Heart left ventricle (tissue), 16 donors: Measurements from ENCODE around the gene LCE1A. TPM values are rescaled to one million over a fixed set of nuclear protein-coding genes. Genes with fewer than 3 reads are reported as not detected.

ENCODE experiments used
- ATAC-seq, 4 donors: fragments of 200-7000 bp; cut with Tn5 transposase; one replicate each; pipeline ENCODE4 v1.9.1; 2020 to 2022; ENCODE audit warnings: moderate library complexity in 4 of 4, mild to moderate bottlenecking in 3 of 4, moderate number of reproducible peaks in 1 of 4
- DNase-seq, 5 donors: peaks; one replicate each; pipeline ENCODE4 v3.0.0-alpha.2; 2020
- H3K27ac ChIP-seq, 12 donors: fragments of 200-600 bp; sonication (generic) in 4 of 12; one replicate each; pipeline versions ENCODE4 v1.5.0 to v1.8.0; 2016 to 2022; ENCODE audit warnings: mild to moderate bottlenecking in 2 of 12
- H3K27me3 ChIP-seq, 9 donors: fragments of 200-600 bp; sonication (generic) in 2 of 9; one replicate each; pipeline versions ENCODE4 v1.5.1 to v1.8.0; 2016 to 2022; ENCODE audit warnings: mild to moderate bottlenecking in 3 of 9
- H3K36me3 ChIP-seq, 9 donors: fragments of 200-600 bp; sonication (generic) in 2 of 9; one replicate each; pipeline versions ENCODE4 v1.5.0 to v1.8.0; 2018 to 2022; ENCODE audit warnings: mild to moderate bottlenecking in 2 of 9
- H3K4me1 ChIP-seq, 12 donors: fragments of 200-600 bp; sonication (generic) in 4 of 12; one replicate each; pipeline versions ENCODE4 v1.5.0 to v1.8.0; 2016 to 2022; ENCODE audit warnings: mild to moderate bottlenecking in 3 of 12
- H3K4me3 ChIP-seq, 12 donors: fragments of 200-600 bp; sonication (generic) in 4 of 12; one replicate each; pipeline versions ENCODE4 v1.5.0 to v1.8.0; 2017 to 2022; ENCODE audit warnings: mild to moderate bottlenecking in 9 of 12, moderate library complexity in 4 of 12
- H3K9me3 ChIP-seq, 12 donors: fragments of 200-600 bp; sonication (generic) in 4 of 12; one replicate each; pipeline versions ENCODE4 v1.5.0 to v1.8.0; 2016 to 2022; ENCODE audit warnings: mild to moderate bottlenecking in 1 of 12
- POLR2A ChIP-seq, 2 donors: fragments of 450-650 bp; IDR thresholded peaks; one replicate each; pipeline ENCODE4 v1.6.1; 2017; ENCODE audit warnings: antibody characterized with exemption in 2 of 2, mild to moderate bottlenecking in 2 of 2, moderate library complexity in 2 of 2
- WGBS, 4 donors: extraction: QIAGEN DNeasy Blood & Tissue Kit in 2 of 4; methylation state at CpG; one replicate each; pipeline versions ENCODE4 v1.1.5 to v1.1.7; 2013 to 2018; 5-methylcytosine and 5-hydroxymethylcytosine counted together
- intact Hi-C, 10 donors: fragments of 100-400 bp; cut with DNase I; formaldehyde crosslinking; loops; one replicate each; pipeline versions ENCODE4 v1.11.1 to v1.14.2; 2022
- long read RNA-seq, 3 donors: library from polyadenylated mRNA; unstranded; transcript quantifications; one replicate each; pipeline ENCODE4 v2.0.0, GENCODE V29; 2020 to 2021
- polyA plus RNA-seq, 2 donors: library from polyadenylated mRNA; stranded (reverse); fragments of 200-250 nt; gene quantifications; one replicate each; pipeline ENCODE4 v1.2.3, GENCODE V29; 2013
- total RNA-seq, 9 donors: library from RNA; depleted of rRNA in 2 of 9; stranded (reverse); fragments of >200 nt in 2 of 9; fragmentation: NEBNext Ultra II Directional in 3 of 9; extraction: Animal tissue kit (Norgen Biotek cat#: 25700) in 3 of 9; gene quantifications; one replicate each; pipeline versions ENCODE4 v1.1.0 to v1.2.4, GENCODE V29; 2016 to 2023
- TF ChIP-seq, protein P1 (sequence below), 12 donors: fragments of 200-600 bp; sonication (generic) in 4 of 12; IDR thresholded peaks; one replicate each; pipeline versions ENCODE4 v1.5.0 to v1.8.0; 2018 to 2022; ENCODE audit warnings: antibody characterized with exemption in 12 of 12, mild to moderate bottlenecking in 5 of 12
- donor health status: ischemic (EF 13 %, LVEDD 7.1; RV severe dilation, severe dysfunction).
- donor health status: healthy with polysubstance abuse.
- donor health status: DM: no; HTN: yes; CAD: no.
- donor health status: DM: no; HTN: no; CAD: no.
- donor health status: ischemic (EF 25% LVEDD 6.9; RV normal size, moderate dysfunction).
- donor health status: ischemic (EF 25% LVEDD 5.7; RV mildly dilated, moderate dysfunction).
- donor health status: healthy.
- donor health status: DM: yes; HTN: yes; CAD: no.
- donor health status: ischemic (EF 35%, LVEDD 5.7; RV mildly dilated, moderate dysfunction).
- donor health status: nonischemic (EF 11% LVEDD 7.7; RV severe dilation, severe dysfunction).
- donor health status: DM: yes; HTN: yes; CAD: no.
- donor health status: PGD.
- donor health status: ischemic (EF 29% LVEDD 5.4; RV normal size, mild dysfunction).
- donor health status: nonischemic (EF 23%, LVEDD 6.1; RV moderate dilation, normal function).

The LCE1A gene, protein sequence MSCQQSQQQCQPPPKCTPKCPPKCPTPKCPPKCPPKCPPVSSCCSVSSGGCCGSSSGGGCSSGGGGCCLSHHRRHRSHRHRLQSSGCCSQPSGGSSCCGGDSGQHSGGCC
- total RNA-seq: not detected
- polyA plus RNA-seq: not detected
- long read RNA-seq, donor 1: 0 reads
- long read RNA-seq, donor 2: 0 reads
- long read RNA-seq, donor 3: 0 reads

DNA sequence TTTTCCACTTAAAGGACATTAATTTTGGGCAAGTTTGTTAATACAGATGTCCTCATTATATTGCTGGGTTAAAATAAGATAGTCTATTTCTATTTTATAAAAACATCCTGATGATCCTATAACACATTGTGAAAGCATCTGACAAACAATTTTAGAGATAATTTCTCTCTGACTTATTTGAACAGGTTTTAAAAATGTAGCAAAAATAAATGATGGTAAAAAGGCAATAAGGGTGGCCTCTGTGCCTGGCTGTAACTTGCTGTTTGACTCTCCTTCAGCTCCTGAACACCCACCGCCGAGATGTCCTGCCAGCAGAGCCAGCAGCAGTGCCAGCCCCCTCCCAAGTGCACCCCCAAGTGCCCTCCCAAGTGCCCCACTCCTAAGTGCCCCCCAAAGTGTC lies at the start of gene LCE1A:
Gene LCE1A, plus strand, starts transcription at position 301 of the 400 bp plus-strand sequence. Its CDS starts 0 bp downstream, at position 301.
- Histone ChIP-seq H3K36me3 (no peaks in the 10 kb centered on the region), H3K4me3 (no peak within 1 kb of the TSS), H3K27me3 (peaks cover 0 to 16% (median 0%) of the 10 kb centered on the region in 9 donors), H3K4me1 (no peaks in the 10 kb centered on the region), H3K27ac (no peak within 1 kb of the TSS), H3K9me3 (no peaks in the 10 kb centered on the region)
- WGBS, 4 donors: 69 to 82% (median 78%) methylated on average over 2 of the region's 2 CpGs
- DNase-seq: no peak
- intact Hi-C loops: no loop called here
- ATAC-seq: no peak
- TF ChIP-seq, protein P1, sequence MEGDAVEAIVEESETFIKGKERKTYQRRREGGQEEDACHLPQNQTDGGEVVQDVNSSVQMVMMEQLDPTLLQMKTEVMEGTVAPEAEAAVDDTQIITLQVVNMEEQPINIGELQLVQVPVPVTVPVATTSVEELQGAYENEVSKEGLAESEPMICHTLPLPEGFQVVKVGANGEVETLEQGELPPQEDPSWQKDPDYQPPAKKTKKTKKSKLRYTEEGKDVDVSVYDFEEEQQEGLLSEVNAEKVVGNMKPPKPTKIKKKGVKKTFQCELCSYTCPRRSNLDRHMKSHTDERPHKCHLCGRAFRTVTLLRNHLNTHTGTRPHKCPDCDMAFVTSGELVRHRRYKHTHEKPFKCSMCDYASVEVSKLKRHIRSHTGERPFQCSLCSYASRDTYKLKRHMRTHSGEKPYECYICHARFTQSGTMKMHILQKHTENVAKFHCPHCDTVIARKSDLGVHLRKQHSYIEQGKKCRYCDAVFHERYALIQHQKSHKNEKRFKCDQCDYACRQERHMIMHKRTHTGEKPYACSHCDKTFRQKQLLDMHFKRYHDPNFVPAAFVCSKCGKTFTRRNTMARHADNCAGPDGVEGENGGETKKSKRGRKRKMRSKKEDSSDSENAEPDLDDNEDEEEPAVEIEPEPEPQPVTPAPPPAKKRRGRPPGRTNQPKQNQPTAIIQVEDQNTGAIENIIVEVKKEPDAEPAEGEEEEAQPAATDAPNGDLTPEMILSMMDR (IDR thresholded peaks at IDR 0.05): no peak
- no peak for TF ChIP-seq POLR2A (IDR thresholded peaks at IDR 0.05)

- Histone ChIP-seq H3K36me3 (no peaks in the 10 kb centered on the region), H3K4me1 (no peaks in the 10 kb centered on the region), H3K4me3 (no peak overlapping the region), H3K27ac (no peak overlapping the region), H3K27me3 (peaks cover 0 to 4% (median 0%) of the 10 kb centered on the region in 9 donors), H3K9me3 (peaks cover 0 to 5% (median 0%) of the 10 kb centered on the region in 12 donors)
- no peak for TF ChIP-seq POLR2A (IDR thresholded peaks at IDR 0.05)
- TF ChIP-seq, protein P1 (IDR thresholded peaks at IDR 0.05): no peak
- DNase-seq (no peak), ATAC-seq (no peak)
- intact Hi-C loops: no loop called here
- 39 to 58% (median 45%) methylated on average over 4 of the region's 4 CpGs for WGBS, 4 donors
These were observed 49.6 kb upstream of the LCE1A start for GRCh38 chr1:152777510-152778137.

DNA sequence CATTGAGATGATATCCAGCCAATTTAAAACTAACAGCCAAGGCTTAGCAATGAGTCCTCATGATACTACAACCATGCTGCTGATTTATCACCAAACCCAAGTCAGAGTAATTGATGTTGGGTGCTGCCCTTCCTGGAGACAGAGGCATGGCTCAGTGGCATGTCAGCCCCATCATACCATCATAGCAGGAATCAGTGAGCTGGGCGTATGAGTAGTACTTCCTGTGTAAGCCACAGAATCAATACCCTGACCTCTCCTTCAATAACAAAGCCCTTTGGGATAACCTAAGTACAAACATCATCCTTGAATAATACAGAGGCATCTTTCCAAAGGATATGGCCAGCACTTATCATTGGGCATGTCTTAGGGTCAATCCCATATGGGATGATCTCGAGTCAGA lies 44.2 kb upstream of the LCE1A start:
- 45 to 60% (median 48%) methylated on average over 2 of the region's 2 CpGs for WGBS, 4 donors
- TF ChIP-seq, protein P1 (IDR thresholded peaks at IDR 0.05): no peak
- no peak for TF ChIP-seq POLR2A (IDR thresholded peaks at IDR 0.05)
- Histone ChIP-seq H3K4me1 (no peaks in the 10 kb centered on the region), H3K9me3 (no peaks in the 10 kb centered on the region), H3K27me3 (peaks cover 0 to 23% (median 0%) of the 10 kb centered on the region in 9 donors), H3K4me3 (no peak overlapping the region), H3K36me3 (no peaks in the 10 kb centered on the region), H3K27ac (no peak overlapping the region)
- intact Hi-C loops: no loop called here
- no peak for DNase-seq
- ATAC-seq: no peak

GRCh38 chr1:152786077-152786476 lies 41.2 kb upstream of the LCE1A start, which contains the start of gene LCE1E:
LCE1E (plus strand) TSS chr1:152786257; CDS start chr1:152787300, 1,043 bp downstream.
- H3K36me3 ChIP-seq: no peaks in the 10 kb centered on the region
- WGBS, 4 donors: 25 to 41% (median 28%) methylated on average over 2 of the region's 2 CpGs
- H3K4me1 ChIP-seq: no peaks in the 10 kb centered on the region
- H3K9me3 ChIP-seq: no peaks in the 10 kb centered on the region
- H3K27ac ChIP-seq: no peak within 1 kb of the TSS
- DNase-seq (no peak), ATAC-seq (no peak)
- TF ChIP-seq, protein P1 (IDR thresholded peaks at IDR 0.05): no peak
- TF ChIP-seq POLR2A (IDR thresholded peaks at IDR 0.05): no peak
- no peak within 1 kb of the TSS for H3K4me3 ChIP-seq
- intact Hi-C loops: no loop called here
- peaks cover 0 to 23% (median 0%) of the 10 kb centered on the region in 9 donors for H3K27me3 ChIP-seq
